Measurements from ENCODE around the gene BABAM2.

BABAM2 gene

DNA sequence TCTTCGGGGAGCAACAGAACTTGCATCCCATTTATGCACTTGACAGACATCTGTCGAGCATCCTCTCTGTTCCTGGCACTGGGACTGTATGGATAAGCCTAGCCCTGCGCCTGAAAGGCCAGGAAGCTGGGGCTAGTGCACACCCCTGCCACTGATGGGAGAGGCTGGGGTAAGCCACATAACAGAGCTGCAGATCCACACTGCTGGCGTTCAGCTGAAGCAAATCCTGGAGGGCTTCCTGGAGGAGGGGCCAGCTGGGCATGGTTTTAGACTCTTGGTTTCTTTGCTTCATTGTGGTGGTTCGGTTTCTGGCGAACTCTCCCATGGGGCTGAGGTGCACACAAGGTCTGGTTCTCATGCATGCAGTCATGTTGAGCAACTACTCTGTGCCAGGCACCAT is 456.7 kb downstream of the BABAM2 start:
- H3K4me3 ChIP-seq (ENCODE audit: low read length), result no peak overlapping the region
- DNase-seq (ENCODE audit: low read depth, low spot score), result no peak

DNA sequence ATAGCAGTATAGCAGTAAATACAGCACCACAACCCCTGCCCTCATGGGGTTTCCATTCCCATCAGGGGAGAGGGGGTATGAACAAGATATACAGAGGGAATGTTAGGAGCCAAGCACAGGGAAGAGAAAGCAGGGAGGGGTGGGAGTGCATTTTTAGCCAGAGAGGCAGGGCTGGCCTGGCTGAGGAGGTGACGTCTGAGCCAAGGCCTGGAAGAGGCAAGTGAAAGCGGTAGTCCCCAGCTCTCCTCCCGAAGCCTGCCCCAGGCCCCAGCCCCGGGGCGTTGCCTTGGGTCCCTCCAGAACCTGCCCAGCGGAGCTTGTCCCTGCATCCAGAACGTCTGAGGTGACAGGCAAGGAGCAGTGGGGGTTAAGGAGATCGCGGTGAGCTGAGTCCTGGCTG is 457.1 kb downstream of the BABAM2 start:
- no peak for DNase-seq (ENCODE audit: low read depth, low spot score)
- H3K4me3 ChIP-seq (ENCODE audit: low read length), result no peak overlapping the region

DNA sequence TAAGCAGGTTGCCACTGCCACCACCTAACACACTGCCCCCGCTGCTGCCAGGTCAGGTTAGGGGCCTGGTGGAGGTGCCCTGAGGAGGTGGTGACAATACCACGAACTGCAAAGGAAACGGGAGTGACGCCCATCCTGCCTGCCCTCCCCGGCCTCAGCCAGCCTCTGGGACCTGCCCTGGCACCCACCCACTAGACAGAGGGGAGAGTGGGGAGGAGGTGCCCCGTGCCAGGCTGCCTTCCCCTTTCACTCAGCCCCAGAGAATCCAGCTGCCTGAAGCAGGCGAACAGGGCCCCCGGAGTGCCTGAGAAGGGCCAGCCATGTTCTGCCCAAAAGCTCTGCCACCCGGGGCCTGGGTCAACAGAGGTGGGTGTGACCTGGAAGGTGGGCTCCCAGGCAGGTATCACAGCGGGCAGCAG is 457.6 kb downstream of the BABAM2 start:
- H3K4me3 ChIP-seq (ENCODE audit: low read length), result no peak overlapping the region
- no peak for DNase-seq (ENCODE audit: low read depth, low spot score)

DNA sequence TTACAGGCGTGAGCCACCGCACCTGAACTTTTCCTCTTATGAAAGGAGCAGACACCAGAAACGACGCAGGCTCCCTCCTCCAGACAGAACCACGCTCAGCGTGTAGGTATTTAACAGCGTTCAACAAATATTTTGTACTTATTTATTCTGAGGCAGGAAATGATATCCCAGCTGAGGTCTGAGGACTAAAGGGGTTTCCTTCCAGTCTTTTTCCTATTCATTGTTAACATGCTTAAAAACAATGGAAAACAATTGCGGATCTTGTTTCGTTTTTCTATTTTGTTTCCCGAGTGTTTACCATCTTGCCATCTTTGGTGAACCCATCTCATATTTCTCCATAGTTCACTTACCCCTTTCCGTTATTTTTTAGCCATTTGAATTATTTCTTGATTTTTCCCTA is 458.4 kb downstream of the BABAM2 start:
- no peak for DNase-seq (ENCODE audit: low read depth, low spot score)
- H3K4me3 ChIP-seq (ENCODE audit: low read length), result no peak overlapping the region

DNA sequence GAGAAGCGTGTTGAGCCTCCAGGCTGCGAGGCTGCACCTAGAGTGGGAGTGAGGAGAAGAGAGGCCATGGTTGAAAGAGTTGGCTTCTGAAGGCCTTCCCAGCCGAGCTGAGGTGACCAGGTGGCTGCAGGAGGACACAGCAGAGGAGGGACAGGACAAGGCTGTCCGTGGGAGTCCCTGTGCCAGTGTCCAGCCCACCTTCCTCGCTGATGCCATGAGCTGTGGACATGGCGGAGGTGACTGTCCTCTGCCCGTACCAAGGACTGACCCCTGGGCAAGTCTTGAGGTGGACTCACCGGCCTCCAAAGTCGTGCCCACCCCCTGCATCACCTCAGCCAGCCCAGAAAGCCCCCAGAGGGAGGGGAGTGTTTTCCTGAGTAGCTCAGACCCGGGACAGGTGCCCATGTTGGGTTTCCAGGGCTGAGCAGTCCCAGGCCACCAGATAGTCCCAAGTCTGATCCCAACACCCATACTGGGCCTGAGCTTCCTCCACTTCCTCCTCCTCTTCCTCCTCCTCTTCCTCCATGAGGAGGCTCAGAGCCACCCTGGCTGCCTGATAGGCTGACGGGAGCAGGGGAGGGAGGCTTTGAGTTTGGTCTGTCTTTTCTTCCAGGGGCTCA is 459.1 kb downstream of the BABAM2 start:
- DNase-seq (ENCODE audit: low read depth, low spot score), result no peak
- H3K4me3 ChIP-seq (ENCODE audit: low read length), result no peak overlapping the region

DNA sequence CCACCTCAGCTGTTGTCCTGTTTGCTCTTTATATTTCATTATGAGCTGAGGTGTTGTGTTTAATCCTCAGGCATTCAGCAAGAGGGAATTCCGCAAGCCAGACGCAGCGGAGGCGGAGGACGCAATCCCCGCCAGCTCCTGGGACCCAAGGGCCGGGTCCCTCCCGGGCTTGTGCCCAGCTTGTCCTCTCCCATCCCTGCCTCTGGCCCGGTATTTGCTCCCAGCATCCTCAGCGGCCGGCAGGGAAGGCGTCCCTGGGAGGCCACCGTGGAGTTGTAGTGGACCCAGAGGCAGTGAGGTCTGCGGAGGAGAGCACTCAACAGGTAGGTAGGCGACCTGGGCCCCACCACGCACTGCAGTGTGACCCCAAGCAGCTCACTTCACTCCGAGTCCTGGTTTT is 459.7 kb downstream of the BABAM2 start:
- DNase-seq (ENCODE audit: low read depth, low spot score), result no peak
- H3K4me3 ChIP-seq (ENCODE audit: low read length), result no peak overlapping the region

DNA sequence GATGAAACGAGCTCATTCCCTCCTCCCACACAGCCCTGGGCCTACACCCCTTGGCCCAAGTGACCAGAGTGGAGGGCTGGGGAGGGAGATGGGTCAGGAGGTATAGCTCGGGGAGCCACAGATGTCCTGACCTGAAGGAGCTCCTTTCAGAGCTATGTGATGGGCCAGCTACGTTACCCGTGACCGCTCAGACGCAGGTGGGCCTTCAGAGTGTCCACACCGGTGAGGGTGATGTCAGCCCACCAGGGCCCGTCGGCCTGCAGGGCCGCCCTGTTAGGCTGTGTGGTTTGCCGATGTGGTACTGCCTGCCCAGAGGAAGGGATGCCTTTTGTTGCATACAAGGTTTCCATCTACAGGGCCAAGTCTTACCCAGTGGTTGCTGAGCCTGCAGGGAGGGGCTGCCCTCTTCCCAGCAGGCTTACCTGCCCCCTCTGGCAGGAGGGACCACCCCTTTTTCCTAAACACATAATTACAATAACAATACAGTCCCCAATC is 460.3 kb downstream of the BABAM2 start:
- DNase-seq (ENCODE audit: low read depth, low spot score), result no peak
- no peak overlapping the region for H3K4me3 ChIP-seq (ENCODE audit: low read length)

DNA sequence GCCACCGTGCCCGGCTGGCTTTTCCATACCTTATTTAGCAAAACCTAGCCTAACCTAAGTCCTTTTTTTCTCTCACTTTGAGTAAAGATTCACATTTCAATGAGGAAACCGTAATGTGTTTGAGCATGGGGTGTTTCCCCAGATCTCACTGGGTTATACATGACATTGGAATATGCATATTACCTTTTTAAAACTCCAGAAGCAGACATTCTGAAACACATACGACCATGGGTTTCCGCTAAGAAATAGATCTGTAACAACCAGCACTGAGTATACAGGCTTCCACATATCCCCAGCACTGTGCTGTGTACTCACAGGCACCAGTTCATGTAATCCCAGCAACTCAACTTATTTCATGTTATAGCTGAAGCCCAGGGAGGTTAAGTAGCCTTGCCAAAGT is 461.1 kb downstream of the BABAM2 start:
- no peak overlapping the region for H3K4me3 ChIP-seq (ENCODE audit: low read length)
- no peak for DNase-seq (ENCODE audit: low read depth, low spot score)

DNA sequence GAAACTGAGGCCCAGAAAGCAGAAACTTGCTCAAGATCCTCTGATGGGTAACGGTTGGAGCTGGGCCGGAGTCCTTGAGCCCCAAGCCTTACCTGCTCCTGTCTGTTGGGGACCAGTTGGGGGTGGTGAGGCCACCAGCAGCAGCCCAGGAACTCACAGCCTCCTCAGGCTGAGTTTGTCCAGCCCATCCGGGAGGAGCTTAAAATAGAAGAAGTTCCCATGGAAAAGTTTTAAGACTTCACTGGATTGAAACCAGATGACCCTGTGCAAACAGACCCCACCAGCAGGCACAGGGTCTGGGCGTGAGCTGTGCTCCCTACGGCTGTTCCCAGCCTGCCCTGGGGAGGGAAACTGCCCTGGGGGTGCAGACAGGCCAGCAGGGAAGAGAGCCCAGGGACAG is 461.6 kb downstream of the BABAM2 start:
- no peak overlapping the region for H3K4me3 ChIP-seq (ENCODE audit: low read length)
- no peak for DNase-seq (ENCODE audit: low read depth, low spot score)

DNA sequence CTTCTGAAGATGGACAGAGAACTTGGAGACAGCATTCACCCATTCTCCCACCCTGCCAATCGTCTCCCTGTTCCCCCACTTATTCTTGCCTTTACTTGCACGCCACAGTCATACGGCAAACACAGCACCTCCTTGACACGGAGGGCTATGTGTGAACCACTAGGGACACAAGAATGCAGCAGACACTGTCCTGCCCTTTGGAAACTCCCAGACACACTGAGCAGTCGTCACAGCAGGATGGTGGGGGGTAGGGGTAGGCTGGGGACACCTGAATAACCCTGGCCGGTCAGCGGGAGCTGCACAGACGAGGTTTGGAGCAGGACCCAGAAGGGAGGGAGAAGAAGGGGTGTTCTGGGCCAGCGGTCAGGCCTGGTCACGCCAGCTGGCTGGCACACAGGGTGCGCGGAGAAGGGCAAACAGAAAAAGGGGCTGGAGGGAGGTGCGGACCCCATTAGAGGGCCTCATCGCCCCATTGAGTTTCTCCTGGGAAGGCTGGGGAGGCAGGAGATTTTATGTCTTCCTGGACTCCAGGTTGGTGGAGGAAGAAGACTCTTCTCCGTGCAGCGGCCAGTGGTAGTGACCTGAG is 462.2 kb downstream of the BABAM2 start:
- no peak for DNase-seq (ENCODE audit: low read depth, low spot score)
- no peak overlapping the region for H3K4me3 ChIP-seq (ENCODE audit: low read length)

DNA sequence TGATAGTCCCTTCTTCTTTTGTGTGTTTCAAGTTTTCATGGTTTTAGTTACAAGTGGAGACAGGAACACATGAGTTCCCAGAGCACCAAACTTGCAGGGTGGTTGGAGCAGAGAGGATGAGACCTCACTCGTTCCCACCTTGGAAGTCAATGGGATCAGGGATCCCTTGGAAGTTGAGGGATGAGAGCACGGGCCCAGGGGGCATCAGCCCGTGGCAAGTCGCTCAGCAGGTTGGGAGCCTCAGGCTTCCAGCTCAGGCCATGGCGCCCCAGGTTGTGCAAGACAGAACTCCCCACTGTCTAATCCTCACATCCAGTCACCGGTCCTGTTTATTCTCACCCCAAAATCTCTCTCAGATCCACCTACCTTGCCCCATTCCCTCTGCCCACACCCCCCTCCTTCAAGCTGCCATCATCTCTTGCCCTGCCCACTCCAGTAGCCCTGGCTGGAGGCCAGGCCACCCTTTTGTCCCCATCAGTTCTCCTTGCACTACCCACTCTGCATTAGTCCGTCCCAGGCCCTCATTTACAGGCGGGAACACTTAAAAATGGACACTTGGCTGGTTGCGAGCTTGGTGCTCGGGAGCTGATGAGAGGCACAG is 464.5 kb downstream of the BABAM2 start:
- H3K4me3 ChIP-seq (ENCODE audit: low read length), result no peak overlapping the region
- no peak for DNase-seq (ENCODE audit: low read depth, low spot score)

DNA sequence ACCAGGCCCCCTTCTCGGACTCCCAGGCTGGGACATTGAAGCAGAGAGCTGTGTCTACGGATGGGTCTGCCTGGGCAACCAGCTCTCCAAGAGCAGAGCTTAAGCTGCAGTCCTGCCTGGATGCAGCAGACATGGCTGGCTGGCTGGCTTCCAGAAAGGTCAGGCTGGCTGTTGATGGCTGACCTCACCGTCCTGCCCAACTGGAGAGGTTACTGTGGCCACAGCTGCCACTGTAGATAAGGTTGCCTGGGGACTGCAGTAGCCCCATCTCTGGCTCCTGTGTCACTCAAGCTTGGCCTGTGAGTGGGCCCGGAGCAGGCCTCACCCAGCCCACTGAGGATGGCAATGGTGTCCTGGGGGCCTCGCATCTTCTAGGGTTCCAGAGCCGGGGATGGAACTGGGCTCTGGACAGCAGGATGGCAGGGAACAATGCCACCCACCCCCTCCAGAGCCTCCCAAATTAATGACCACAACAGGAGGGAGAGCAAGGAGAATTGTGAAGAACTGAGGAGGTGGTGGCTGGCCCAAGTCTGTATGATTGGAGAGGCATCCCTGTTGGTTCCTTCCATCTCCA is 465.1 kb downstream of the BABAM2 start:
- H3K4me3 ChIP-seq (ENCODE audit: low read length), result no peak overlapping the region
- DNase-seq (ENCODE audit: low read depth, low spot score), result no peak

DNA sequence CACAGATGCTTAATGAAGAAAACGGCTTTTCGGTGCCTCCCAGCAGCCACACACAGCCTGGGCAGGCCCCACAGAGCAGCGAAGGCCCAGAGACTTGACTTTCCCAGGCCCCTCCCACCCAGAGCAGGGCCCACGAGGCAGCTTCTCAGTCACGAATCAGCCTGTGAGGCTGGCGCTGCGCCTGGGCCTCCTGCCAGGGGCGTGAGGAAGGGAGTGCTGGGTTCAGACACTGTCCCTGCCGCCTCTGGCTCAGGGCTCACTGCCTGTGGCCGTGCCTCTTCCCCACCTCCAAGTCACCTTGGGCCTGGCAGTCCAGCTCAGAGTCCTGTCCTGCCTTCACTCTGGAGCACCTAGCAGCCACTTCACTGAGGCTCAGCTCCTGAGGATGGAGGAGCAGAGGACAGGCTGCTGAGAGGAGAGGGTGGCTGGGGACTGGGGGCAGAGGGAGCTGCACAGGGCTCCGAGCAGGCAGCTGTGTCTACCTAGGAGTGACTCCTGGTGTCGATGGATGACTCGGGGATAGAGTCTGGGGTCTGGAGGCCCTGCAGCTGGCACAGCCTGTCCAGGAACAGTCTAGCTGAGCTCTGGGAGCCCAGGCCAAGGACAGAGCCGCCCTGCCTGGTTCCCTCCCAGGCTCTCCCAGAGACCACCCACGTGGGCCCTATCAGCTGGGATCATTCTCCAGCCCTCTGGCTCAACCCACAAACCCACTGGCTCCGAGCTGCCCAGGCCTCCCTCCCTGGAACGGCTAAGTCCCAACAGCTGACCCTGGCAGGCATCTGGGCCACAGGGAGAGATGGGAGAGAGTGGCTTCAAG is 465.8 kb downstream of the BABAM2 start:
- no peak for DNase-seq (ENCODE audit: low read depth, low spot score)
- no peak overlapping the region for H3K4me3 ChIP-seq (ENCODE audit: low read length)

DNA sequence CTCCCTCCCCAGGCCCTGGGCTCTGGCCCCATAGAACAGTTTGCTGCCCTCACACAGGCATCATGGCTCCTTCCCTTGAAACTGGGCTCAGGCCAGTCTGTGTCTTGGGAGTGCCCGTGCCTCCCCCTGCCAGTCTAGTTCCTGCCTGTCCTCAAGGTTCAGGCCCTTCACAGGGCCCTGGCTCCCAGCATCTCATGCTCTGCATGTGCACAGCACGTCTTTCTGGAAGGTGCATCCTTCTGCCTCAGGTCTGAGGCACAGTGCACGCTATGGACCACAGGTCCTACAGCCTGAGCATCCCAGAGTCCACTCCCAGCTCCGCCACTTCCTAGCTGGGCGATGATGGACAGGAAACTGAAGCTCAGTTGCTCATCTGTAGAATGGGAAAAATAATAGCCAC is 466.5 kb downstream of the BABAM2 start:
- H3K4me3 ChIP-seq (ENCODE audit: low read length), result no peak overlapping the region
- DNase-seq (ENCODE audit: low read depth, low spot score), result no peak

DNA sequence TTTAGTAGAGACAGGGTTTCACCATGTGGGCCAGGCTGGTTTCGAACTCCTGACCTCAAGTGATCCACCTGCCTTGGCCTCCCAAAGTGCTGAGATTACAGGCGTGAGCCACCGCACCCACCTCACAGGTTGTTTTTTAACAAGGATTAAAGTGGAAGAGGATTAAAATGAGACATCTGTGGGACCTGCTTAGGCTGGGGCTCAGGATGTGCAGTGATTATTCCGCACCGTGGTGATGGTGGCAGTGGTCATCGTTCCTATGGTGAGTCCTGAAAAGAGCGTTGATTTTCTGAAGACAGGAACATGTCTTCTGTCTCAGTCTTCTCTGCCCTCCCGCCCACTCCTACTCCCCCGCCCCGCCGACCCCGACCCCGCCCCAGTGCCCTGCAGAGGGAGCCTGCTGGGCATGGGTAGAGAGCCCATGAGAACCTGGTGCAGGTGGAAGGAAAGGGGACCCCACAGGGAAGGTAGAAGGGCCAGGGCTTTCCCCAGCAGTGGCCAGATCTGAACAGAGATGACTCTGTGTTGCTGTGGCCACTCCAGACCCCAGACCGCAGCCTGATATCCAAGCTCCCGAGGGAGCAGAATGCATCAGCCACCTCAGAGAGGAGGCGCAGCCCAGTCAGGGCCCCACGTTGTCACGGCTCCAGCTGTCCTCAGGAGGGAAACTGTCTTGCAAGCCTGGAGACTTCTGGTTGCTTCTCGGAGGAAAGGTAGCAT is 467.6 kb downstream of the BABAM2 start:
- H3K4me3 ChIP-seq (ENCODE audit: low read length), result no peak overlapping the region
- DNase-seq (ENCODE audit: low read depth, low spot score), result no peak

DNA sequence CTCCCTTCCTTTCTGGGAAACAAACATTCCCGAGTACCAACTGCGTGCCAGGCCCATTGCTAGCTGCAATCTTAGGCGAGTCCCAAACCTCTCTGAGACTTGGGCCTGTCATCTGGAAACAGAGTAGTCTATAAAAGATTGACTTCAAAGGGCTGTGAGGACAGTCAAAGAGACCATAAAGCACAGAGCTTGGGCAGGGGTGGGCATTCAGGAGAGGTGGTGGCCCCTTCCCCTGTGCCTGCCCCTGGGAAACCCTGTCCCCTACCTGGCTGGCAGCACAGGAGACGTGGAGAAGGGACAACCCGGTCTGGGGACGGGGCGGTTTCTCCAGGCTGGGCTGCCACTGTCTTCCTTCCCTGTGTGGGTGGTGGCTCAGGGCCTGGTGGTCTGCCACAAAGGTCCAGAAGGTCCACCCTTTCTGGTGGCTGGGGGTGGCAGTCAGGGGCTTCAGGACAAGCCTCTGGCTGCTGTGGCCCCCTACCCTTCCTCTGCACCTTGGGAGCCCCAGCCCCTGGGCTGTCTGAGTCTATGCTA is 468.2 kb downstream of the BABAM2 start:
- no peak for DNase-seq (ENCODE audit: low read depth, low spot score)
- peak overlapping the region; percentile 13; the same call in 1 of the 2 replicates for H3K4me3 ChIP-seq (ENCODE audit: low read length)

DNA sequence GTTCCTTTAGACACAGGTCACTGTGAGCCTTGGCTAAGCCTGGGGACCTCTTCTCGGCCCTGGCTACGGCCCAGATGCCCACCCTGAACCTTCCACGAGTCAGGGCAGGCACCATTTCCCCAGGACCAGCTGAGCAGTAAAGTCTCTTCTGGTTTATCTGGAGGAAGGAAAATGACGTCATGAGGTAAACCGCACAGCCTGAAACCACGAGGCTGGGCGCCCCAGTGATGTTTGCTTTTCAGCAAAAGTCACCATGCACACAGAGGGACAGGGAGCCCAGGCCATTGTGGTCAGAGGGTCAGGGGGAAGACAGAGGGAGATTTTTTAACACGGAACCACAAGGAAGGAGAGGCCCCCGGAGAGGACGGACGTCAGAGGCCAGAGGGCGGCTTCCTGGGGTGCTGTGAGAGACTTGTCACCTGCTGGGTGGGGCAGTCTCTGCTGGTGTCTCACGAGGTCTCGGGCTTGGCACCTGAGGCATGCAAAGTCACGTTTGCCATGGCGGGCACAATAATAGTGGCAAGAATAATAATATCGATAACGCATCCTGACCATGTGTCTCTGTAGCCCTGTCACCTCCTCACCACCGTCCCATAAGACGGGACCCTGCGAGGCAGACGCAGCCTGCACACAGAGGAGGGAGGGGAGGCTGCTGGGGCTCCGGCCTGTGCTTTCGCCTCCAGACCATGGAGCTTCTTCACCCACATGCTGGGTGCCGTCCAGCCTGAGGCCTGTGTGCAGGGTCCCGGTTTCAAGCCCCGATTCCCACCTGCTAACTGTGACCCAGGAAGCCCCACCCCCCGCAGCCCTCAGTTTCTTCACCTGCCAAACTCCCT is 468.9 kb downstream of the BABAM2 start:
- peak overlapping the region; percentile 13; the same call in 1 of the 2 replicates for H3K4me3 ChIP-seq (ENCODE audit: low read length)
- peak; percentile 79 for DNase-seq (ENCODE audit: low read depth, low spot score)
